ENCODE results near the gene APOL3. TPM values are rescaled to one million over a fixed set of nuclear protein-coding genes. Genes with fewer than 3 reads are reported as not detected.

APOL3 gene
- polyA plus RNA-seq, 1 of the 3 experiments (the other 2 are of a cell fraction), result 1.1 TPM

DNA sequence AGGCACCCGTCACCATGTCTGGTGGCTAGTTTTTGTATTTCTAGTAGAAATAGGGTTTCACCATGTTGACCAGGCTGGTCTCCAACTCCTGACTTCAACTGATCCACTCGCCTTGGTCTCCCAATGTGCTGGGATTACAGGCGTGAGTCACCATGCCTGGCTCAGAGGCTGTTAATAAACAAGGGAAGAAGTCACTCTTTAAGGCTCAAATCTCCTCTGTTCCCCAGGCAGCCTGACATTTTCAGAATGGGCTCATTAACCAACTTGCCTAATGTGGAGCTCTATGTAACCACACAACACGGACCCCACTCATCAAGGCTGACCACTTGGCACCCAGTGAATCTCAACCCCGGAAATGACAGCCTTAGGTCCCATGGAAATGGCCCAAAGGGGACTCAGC lies 24.1 kb downstream of the APOL3 start:
- no peak overlapping the region for H3K27ac ChIP-seq (ENCODE audit: low read depth in 2 of 2, low read length in 1 of 2)
- H3K79me2 ChIP-seq (ENCODE audit: insufficient read depth), result no peaks in the 10 kb centered on the region
- H3K9ac ChIP-seq, result no peak overlapping the region
- H3K4me1 ChIP-seq (ENCODE audit: control insufficient read depth in 1 of 2, insufficient read depth in 2 of 2, low read depth in 1 of 2, low read length in 1 of 2), result no peaks in the 10 kb centered on the region
- no peaks in the 10 kb centered on the region for H3K9me2 ChIP-seq
- no peak overlapping the region for H3K4me2 ChIP-seq
- no peaks in the 10 kb centered on the region for H3K36me3 ChIP-seq (replicated peaks in 1 of 2; ENCODE audit: control insufficient read depth in 1 of 2, insufficient read depth in 2 of 2, low read length in 1 of 2)
- no peak overlapping the region for H2AFZ ChIP-seq (ENCODE audit: low read depth)
- H3K27me3 ChIP-seq (ENCODE audit: insufficient read depth), result peaks cover 16% of the 10 kb centered on the region; the same call in 1 of the 2 replicates
- H3K4me3 ChIP-seq (ENCODE audit: low read depth in 2 of 2, low read length in 1 of 2), result no peak overlapping the region
- no peaks in the 10 kb centered on the region for H4K20me1 ChIP-seq (ENCODE audit: insufficient read depth)
- WGBS (ENCODE audit: low lambda C conversion rate), result 72% methylated on average over 4 of the region's 5 CpGs
- POLR2A ChIA-PET, result no interaction called here
- H3F3A ChIP-seq (replicated peaks; ENCODE audit: insufficient read depth), result no peaks in the 10 kb centered on the region
- TF ChIP-seq RAD21 (IDR thresholded peaks at IDR 0.05; ENCODE audit: low read length), result no peak
- no peak for TF ChIP-seq MXI1 (IDR thresholded peaks at IDR 0.05; ENCODE audit: low read depth, low read length)
- CTCF ChIA-PET, result interaction anchor here (0.9 to 2.4 kb wide), 4 partner anchors 11 to 71 kb away, joined by 3 to 12 read pairs (median 6); no protein-coding TSS in a partner anchor
- H3K9me3 ChIP-seq, result no peaks in the 10 kb centered on the region
- DNase-seq, result no peak

DNA sequence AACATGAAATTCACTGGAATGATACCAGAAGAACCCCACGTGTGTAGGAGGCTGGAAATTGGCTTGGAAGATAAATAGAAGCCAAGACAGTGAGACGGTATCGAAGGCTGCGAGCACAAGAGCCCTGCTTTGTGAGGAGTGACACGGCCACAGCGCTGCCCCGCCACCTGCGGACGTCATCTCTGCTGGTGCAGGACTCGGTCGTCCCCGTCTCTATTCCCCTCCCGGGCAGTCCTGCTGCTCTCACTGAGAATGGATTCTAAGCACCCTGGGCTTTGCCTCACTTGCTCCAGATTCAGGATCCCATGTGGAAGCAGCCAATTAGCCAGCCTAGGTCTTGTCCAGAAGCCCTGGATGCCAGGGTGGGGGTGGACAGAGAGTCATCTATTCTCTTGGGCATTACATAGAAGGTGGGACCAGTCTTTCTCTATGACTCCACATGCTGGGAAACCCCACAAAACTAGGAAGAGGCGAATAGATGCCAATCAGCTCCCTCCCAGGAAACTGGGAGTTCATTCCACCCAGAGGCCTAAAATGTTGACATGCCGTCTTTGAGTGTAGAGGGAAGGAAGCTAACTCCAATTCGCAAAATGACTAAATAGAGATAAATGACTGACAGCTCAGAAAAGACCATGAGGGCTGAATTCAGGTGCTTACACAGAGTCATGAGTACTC lies 25.1 kb downstream of the APOL3 start:
- POLR2A ChIA-PET, result no interaction called here
- no peak overlapping the region for H3K4me2 ChIP-seq
- CTCF ChIA-PET, result interaction anchor here (0.6 to 2.4 kb wide), 3 partner anchors 10 to 477 kb away, joined by 3 to 12 read pairs (median 8); no protein-coding TSS in a partner anchor
- H3K79me2 ChIP-seq (ENCODE audit: insufficient read depth), result no peaks in the 10 kb centered on the region
- H4K20me1 ChIP-seq (ENCODE audit: insufficient read depth), result no peaks in the 10 kb centered on the region
- no peaks in the 10 kb centered on the region for H3K4me1 ChIP-seq (ENCODE audit: control insufficient read depth in 1 of 2, insufficient read depth in 2 of 2, low read depth in 1 of 2, low read length in 1 of 2)
- no peak overlapping the region for H3K9ac ChIP-seq
- no peak overlapping the region for H3K4me3 ChIP-seq (ENCODE audit: low read depth in 2 of 2, low read length in 1 of 2)
- H3K9me3 ChIP-seq, result no peaks in the 10 kb centered on the region
- WGBS (ENCODE audit: low lambda C conversion rate), result 71% methylated on average over 16 of the region's 16 CpGs
- H3K9me2 ChIP-seq, result no peaks in the 10 kb centered on the region
- no peaks in the 10 kb centered on the region for H3F3A ChIP-seq (replicated peaks; ENCODE audit: insufficient read depth)
- no peaks in the 10 kb centered on the region for H3K36me3 ChIP-seq (replicated peaks in 1 of 2; ENCODE audit: control insufficient read depth in 1 of 2, insufficient read depth in 2 of 2, low read length in 1 of 2)
- H3K27me3 ChIP-seq (ENCODE audit: insufficient read depth), result peaks cover 27% of the 10 kb centered on the region
- no peak overlapping the region for H3K27ac ChIP-seq (ENCODE audit: low read depth in 2 of 2, low read length in 1 of 2)
- no peak for DNase-seq
- TF ChIP-seq JUND (IDR thresholded peaks at IDR 0.05), result no peak
- no peak for TF ChIP-seq CTCF (IDR thresholded peaks at IDR 0.05)
- TF ChIP-seq EP300 (IDR thresholded peaks at IDR 0.05; ENCODE audit: borderline replicate concordance in 1 of 2, low read depth in 1 of 2, low read length in 1 of 2), result no peak
- no peak for TF ChIP-seq USF2 (IDR thresholded peaks at IDR 0.05; ENCODE audit: borderline replicate concordance, low read depth, low read length)
- no peak for TF ChIP-seq SIN3A (IDR thresholded peaks at IDR 0.05; ENCODE audit: borderline replicate concordance, low read depth, low read length)
- TF ChIP-seq, protein P1, sequence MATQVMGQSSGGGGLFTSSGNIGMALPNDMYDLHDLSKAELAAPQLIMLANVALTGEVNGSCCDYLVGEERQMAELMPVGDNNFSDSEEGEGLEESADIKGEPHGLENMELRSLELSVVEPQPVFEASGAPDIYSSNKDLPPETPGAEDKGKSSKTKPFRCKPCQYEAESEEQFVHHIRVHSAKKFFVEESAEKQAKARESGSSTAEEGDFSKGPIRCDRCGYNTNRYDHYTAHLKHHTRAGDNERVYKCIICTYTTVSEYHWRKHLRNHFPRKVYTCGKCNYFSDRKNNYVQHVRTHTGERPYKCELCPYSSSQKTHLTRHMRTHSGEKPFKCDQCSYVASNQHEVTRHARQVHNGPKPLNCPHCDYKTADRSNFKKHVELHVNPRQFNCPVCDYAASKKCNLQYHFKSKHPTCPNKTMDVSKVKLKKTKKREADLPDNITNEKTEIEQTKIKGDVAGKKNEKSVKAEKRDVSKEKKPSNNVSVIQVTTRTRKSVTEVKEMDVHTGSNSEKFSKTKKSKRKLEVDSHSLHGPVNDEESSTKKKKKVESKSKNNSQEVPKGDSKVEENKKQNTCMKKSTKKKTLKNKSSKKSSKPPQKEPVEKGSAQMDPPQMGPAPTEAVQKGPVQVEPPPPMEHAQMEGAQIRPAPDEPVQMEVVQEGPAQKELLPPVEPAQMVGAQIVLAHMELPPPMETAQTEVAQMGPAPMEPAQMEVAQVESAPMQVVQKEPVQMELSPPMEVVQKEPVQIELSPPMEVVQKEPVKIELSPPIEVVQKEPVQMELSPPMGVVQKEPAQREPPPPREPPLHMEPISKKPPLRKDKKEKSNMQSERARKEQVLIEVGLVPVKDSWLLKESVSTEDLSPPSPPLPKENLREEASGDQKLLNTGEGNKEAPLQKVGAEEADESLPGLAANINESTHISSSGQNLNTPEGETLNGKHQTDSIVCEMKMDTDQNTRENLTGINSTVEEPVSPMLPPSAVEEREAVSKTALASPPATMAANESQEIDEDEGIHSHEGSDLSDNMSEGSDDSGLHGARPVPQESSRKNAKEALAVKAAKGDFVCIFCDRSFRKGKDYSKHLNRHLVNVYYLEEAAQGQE (IDR thresholded peaks at IDR 0.05; ENCODE audit: low read depth, low read length), result no peak
- TF ChIP-seq TEAD4 (IDR thresholded peaks at IDR 0.05; ENCODE audit: borderline replicate concordance, insufficient read depth), result no peak
- no peak for TF ChIP-seq NFIC (IDR thresholded peaks at IDR 0.05; ENCODE audit: borderline replicate concordance)
- TF ChIP-seq EZH2phosphoT487 (IDR thresholded peaks at IDR 0.05; ENCODE audit: borderline replicate concordance, low read depth), result no peak
- TF ChIP-seq CHD2 (IDR thresholded peaks at IDR 0.05; ENCODE audit: low read length, partially characterized antibody), result no peak
- no peak for TF ChIP-seq RCOR1 (IDR thresholded peaks at IDR 0.05; ENCODE audit: low read length)
- no peak for TF ChIP-seq NRF1 (IDR thresholded peaks at IDR 0.05; ENCODE audit: low read depth, low read length)
- TF ChIP-seq MAX (IDR thresholded peaks at IDR 0.05; ENCODE audit: low read depth), result no peak
- no peak for TF ChIP-seq TAF1 (IDR thresholded peaks at IDR 0.05; ENCODE audit: borderline replicate concordance, low read depth, low read length)
- TF ChIP-seq ELF1 (IDR thresholded peaks at IDR 0.05), result no peak
- TF ChIP-seq, protein P2, sequence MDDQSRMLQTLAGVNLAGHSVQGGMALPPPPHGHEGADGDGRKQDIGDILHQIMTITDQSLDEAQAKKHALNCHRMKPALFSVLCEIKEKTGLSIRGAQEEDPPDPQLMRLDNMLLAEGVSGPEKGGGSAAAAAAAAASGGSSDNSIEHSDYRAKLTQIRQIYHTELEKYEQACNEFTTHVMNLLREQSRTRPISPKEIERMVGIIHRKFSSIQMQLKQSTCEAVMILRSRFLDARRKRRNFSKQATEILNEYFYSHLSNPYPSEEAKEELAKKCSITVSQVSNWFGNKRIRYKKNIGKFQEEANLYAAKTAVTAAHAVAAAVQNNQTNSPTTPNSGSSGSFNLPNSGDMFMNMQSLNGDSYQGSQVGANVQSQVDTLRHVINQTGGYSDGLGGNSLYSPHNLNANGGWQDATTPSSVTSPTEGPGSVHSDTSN (IDR thresholded peaks at IDR 0.05), result no peak
- H2AFZ ChIP-seq (ENCODE audit: low read depth), result no peak overlapping the region

Measured in SK-N-SH (cell line).